Chondrocyte (in vitro differentiated cells): ENCODE data around the gene PRMT2. TPM values are rescaled to one million over a fixed set of nuclear protein-coding genes. Genes with fewer than 3 reads are reported as not detected.

Source experiments
- DNase-seq: peaks from one replicate; pipeline ENCODE4 v3.0.0; 2021; ENCODE audit warnings: mixed read lengths, low spot score
- H3K27ac Mint-ChIP-seq: one replicate; pipeline ENCODE4 v1.8.0; 2021; ENCODE audit warnings: mild to moderate bottlenecking, moderate library complexity, mixed read lengths; ENCODE audit not compliant: unreplicated experiment
- H3K27me3 Mint-ChIP-seq: 2 replicates; pipeline ENCODE4 v1.8.0; 2021; ENCODE audit warnings: low read depth, mixed read lengths
- H3K36me3 Mint-ChIP-seq: 2 replicates; pipeline ENCODE4 v1.8.0; 2021; ENCODE audit warnings: low read depth, mixed read lengths
- H3K4me1 Mint-ChIP-seq: 2 replicates; pipeline ENCODE4 v1.8.0; 2021; ENCODE audit warnings: low read depth, mild to moderate bottlenecking, mixed read lengths
- H3K4me3 Mint-ChIP-seq: one replicate; pipeline ENCODE4 v1.8.0; 2021; ENCODE audit warnings: mild to moderate bottlenecking, moderate library complexity, mixed read lengths; ENCODE audit not compliant: unreplicated experiment
- H3K9me3 Mint-ChIP-seq: 2 replicates; pipeline ENCODE4 v1.8.0; 2021; ENCODE audit warnings: low read depth, mixed read lengths
- CTCF ChIP-seq: fragments of 200-600 bp; sonication (generic); IDR thresholded peaks from 2 replicates; pipeline ENCODE4 v1.5.0; 2021; ENCODE audit warnings: antibody characterized with exemption, mild to moderate bottlenecking, moderate library complexity
- total RNA-seq: library from RNA; stranded (reverse); gene quantifications from 3 replicates; pipeline ENCODE4 v1.2.1, GENCODE V29; 2021

Gene PRMT2
- total RNA-seq, 1 donor from 2014 or later: 128 TPM

DNA sequence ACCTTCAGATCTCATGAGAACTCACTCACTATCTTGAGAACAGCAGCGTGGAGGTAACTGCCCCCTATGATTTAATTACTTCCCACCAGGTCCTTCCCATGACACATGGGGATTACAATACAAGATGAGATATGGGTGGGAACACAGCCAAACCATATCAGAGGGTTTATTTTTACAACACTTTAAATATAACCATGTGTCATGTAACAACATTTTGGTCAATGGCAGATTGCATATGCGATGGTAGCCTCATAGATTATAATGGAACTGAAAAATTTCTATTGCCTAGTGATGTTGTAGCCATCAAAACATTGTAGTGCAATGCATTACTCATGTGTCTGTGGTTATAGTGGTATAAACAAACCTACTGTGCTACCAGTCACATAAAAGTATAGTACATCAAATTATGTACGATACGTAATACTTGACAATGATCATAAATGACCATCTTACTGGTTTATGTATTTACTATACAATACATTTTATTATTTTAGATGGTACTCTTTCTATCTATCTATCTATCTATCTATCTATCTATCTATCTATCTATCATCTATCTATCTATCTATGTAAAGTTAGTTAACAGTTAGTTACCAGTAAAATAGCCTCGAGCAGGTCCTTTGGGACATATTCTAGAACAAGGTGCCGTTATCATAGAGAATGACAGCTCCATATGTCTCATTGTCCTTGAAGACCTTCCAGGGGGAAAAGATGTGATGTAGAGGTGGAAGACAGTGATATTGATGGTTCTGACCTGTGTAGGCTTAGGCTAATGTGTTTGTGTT, 18.0 kb upstream of the PRMT2 start:
- Mint-ChIP-seq H3K4me1 (peaks cover 33% of the 10 kb centered on the region), H3K27ac (no peak overlapping the region), H3K4me3 (no peak overlapping the region), H3K27me3 (no peaks in the 10 kb centered on the region), H3K9me3 (peaks cover 23% of the 10 kb centered on the region), H3K36me3 (peaks cover 2% of the 10 kb centered on the region)
- DNase-seq: no peak
- no peak for TF ChIP-seq CTCF

- H3K4me1 Mint-ChIP-seq: peaks cover 41% of the 10 kb centered on the region
- H3K4me3 Mint-ChIP-seq: no peak overlapping the region
- H3K36me3 Mint-ChIP-seq: peaks cover 2% of the 10 kb centered on the region
- no peak for DNase-seq
- no peaks in the 10 kb centered on the region for H3K27me3 Mint-ChIP-seq
- TF ChIP-seq CTCF: no peak
- H3K27ac Mint-ChIP-seq: peak overlapping the region; percentile 93
- peaks cover 23% of the 10 kb centered on the region for H3K9me3 Mint-ChIP-seq
Observed at GRCh38 chr21:46618738-46619379, 16.6 kb upstream of the PRMT2 start.

DNA sequence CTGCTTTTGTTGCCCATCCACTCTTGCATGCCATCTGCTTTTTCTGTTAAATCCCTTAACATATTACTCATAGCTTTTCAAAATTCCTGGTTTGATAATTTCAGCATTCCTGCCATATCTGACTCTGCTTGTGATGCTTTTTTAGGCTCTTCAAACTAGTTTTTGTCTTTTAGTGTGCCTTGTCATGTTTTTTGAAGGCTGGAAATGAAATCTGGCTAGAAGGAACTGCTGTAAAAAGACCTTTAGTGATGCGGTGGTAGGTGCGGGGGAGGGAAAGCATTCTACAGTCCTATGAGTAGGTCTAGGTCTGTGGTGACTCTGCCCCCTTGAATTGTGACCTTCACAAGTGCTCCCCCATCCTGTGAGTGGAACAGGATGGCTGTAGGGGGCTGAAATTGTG, 15.6 kb upstream of the PRMT2 start:
- no peak overlapping the region for H3K4me3 Mint-ChIP-seq
- peak overlapping the region; percentile 93 for H3K27ac Mint-ChIP-seq
- DNase-seq: no peak
- H3K36me3 Mint-ChIP-seq: peaks cover 2% of the 10 kb centered on the region
- TF ChIP-seq CTCF: no peak
- H3K27me3 Mint-ChIP-seq: no peaks in the 10 kb centered on the region
- peaks cover 23% of the 10 kb centered on the region for H3K9me3 Mint-ChIP-seq
- H3K4me1 Mint-ChIP-seq: peaks cover 41% of the 10 kb centered on the region

DNA sequence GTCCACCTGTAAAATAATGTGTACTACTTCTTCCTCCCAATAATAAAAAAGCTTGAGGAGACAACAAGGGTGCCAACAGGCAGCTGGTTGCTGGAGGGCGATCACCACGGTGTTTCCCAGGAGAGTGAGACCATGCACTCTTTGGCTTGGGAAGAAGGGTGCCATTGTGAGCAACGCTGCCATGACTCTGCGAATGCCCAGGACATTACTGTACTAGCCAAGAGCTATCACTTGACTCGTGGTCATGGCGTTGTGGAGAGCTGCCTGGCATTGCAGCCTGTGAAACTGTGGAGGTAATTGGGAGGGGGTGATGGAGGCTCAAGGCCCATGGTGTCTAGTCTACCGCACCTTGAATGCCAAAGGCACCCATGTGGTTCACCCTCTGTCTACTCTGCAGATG, 14.6 kb upstream of the PRMT2 start:
- Mint-ChIP-seq H3K36me3 (peaks cover 2% of the 10 kb centered on the region), H3K27ac (peak overlapping the region; percentile 93), H3K4me1 (peaks cover 41% of the 10 kb centered on the region), H3K4me3 (no peak overlapping the region), H3K9me3 (peaks cover 22% of the 10 kb centered on the region), H3K27me3 (no peaks in the 10 kb centered on the region)
- TF ChIP-seq CTCF: no peak
- no peak for DNase-seq

DNA sequence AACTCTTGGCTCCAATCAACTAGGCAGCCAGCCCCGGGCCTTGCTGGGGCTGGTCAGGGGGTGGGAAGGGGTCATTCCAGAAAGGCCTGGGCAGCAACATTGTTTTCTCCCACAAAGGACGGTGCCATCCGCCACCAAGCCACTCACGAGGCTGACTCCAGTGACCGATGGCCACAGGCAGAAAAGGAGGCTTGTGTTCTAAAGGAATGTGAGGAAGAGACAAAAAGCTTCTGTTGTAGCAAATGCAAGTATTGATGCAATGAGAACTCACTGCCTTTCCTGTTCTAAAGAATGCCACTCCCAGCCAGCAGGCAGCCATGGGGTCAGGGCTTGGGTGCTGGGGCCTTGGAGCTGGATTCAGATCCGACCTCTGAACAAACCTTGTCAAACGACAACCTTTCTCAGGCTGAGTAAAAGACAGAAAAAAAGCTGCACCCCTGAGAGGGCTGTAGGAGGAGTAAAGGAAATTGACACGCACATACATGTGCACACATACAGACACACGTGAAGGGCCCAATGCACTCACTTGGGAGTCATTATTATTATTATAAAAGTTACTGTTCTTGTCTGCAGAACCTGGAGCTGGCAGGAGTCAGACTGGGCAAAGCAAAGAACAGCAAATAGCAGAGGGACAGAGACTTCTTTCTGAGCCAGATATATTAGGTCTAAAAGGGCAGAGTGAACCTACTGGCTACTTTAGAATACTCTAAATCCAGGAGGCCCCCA, 13.9 kb upstream of the PRMT2 start:
- Mint-ChIP-seq H3K4me3 (no peak overlapping the region), H3K36me3 (peaks cover 2% of the 10 kb centered on the region), H3K27me3 (no peaks in the 10 kb centered on the region), H3K27ac (peak overlapping the region; percentile 94), H3K4me1 (peaks cover 41% of the 10 kb centered on the region), H3K9me3 (peaks cover 22% of the 10 kb centered on the region)
- DNase-seq: no peak
- TF ChIP-seq CTCF: no peak
